GOT3 (cell line): ENCODE data around the gene SP9.
"Not testable (repeated sequence)": the region's sequence is repeated elsewhere in the genome, so short reads cannot be mapped to it uniquely, and the experiment has no call there.

Experiments used
- DNase-seq: peaks from one replicate; lab custom pipeline; 2025; ENCODE audit warnings: mixed read lengths; lab: John Stamatoyannopoulos, UW

SP9 gene

GRCh38 chr2:174344716-174345461 lies 10.1 kb downstream of the SP9 start:
- DNase-seq = no peak

- no peak for DNase-seq
These were observed 15.3 kb downstream of the SP9 start for GRCh38 chr2:174350018-174350417.

GRCh38 chr2:174350593-174351181 lies 15.9 kb downstream of the SP9 start:
- DNase-seq = no peak

GRCh38 chr2:174353004-174353403 lies 18.2 kb downstream of the SP9 start:
- DNase-seq = no peak

GRCh38 chr2:174356347-174356746 lies 21.6 kb downstream of the SP9 start:
- DNase-seq = no peak

- DNase-seq = not testable (repeated sequence)
These were observed 24.9 kb downstream of the SP9 start for GRCh38 chr2:174359663-174360062.

- no peak for DNase-seq
These were observed 28.2 kb downstream of the SP9 start for GRCh38 chr2:174362949-174363348.

GRCh38 chr2:174363492-174364225 lies 28.9 kb downstream of the SP9 start:
- not testable (repeated sequence) for DNase-seq

GRCh38 chr2:174364628-174365027 lies 29.9 kb downstream of the SP9 start:
- DNase-seq = no peak

GRCh38 chr2:174365571-174365970 lies 30.8 kb downstream of the SP9 start:
- DNase-seq = no peak

- no peak for DNase-seq
These were observed 33.9 kb downstream of the SP9 start for GRCh38 chr2:174368691-174369090.

- no peak for DNase-seq
These were observed 42.2 kb downstream of the SP9 start for GRCh38 chr2:174376967-174377366.

- no peak for DNase-seq
These were observed 49.0 kb downstream of the SP9 start for GRCh38 chr2:174383796-174384195.

GRCh38 chr2:174385201-174385600 lies 50.4 kb downstream of the SP9 start:
- DNase-seq = no peak
